Measurements from ENCODE around the gene ABCA1. TPM values are rescaled to one million over a fixed set of nuclear protein-coding genes. Genes with fewer than 3 reads are reported as not detected.

ABCA1 gene
- total RNA-seq, 1 experiment from 2014 or later, result 0.69 TPM

- no peak overlapping the region for H3K4me3 ChIP-seq (ENCODE audit: low read depth, low read length, poor library complexity, severe bottlenecking)
- DNase-seq (ENCODE audit: low spot score), result no peak
- ChIA-PET CTCF (no interaction called here), POLR2A (ENCODE audit: low non-redundant PET) (no interaction called here)
- intact Hi-C loops (cut with micrococcal nuclease; ENCODE audit: unreplicated experiment), result no loop called here
- H3K4me1 ChIP-seq (ENCODE audit: insufficient read depth, low read length, poor library complexity, severe bottlenecking), result no peaks in the 10 kb centered on the region
- TF ChIP-seq CTCF (conservative IDR thresholded peaks at IDR 0.05; ENCODE audit: low read depth, low read length), result no peak
- TF ChIP-seq EZH2 (IDR thresholded peaks at IDR 0.05; ENCODE audit: borderline replicate concordance, low read depth, low read length, poor library complexity, severe bottlenecking), result no peak
- no peaks in the 10 kb centered on the region for H3K36me3 ChIP-seq (ENCODE audit: insufficient read depth, low read length, poor library complexity, severe bottlenecking)
- no peaks in the 10 kb centered on the region for H3K9me3 ChIP-seq (ENCODE audit: low read depth, low read length, poor library complexity, severe bottlenecking)
- H3K27me3 ChIP-seq (replicated peaks; ENCODE audit: insufficient read depth, low read depth, low read length, poor library complexity), result no peaks in the 10 kb centered on the region
- H3K27ac ChIP-seq (ENCODE audit: low read depth, low read length, poor library complexity, severe bottlenecking), result no peak overlapping the region
- BruUV-seq (replicated peaks), result no TSS peak
Observed at GRCh38 chr9:104805441-104805840, 122.5 kb downstream of the ABCA1 start.

GRCh38 chr9:104802906-104803305, 125.0 kb downstream of the ABCA1 start:
- intact Hi-C loops (cut with micrococcal nuclease; ENCODE audit: unreplicated experiment), result no loop called here
- no TSS peak for BruUV-seq (replicated peaks)
- Histone ChIP-seq H3K36me3 (ENCODE audit: insufficient read depth, low read length, poor library complexity, severe bottlenecking) (no peaks in the 10 kb centered on the region), H3K9me3 (ENCODE audit: low read depth, low read length, poor library complexity, severe bottlenecking) (no peaks in the 10 kb centered on the region), H3K27me3 (replicated peaks; ENCODE audit: insufficient read depth, low read depth, low read length, poor library complexity) (no peaks in the 10 kb centered on the region), H3K27ac (ENCODE audit: low read depth, low read length, poor library complexity, severe bottlenecking) (no peak overlapping the region), H3K4me3 (ENCODE audit: low read depth, low read length, poor library complexity, severe bottlenecking) (no peak overlapping the region), H3K4me1 (ENCODE audit: insufficient read depth, low read length, poor library complexity, severe bottlenecking) (no peaks in the 10 kb centered on the region)
- DNase-seq (ENCODE audit: low spot score), result no peak
- no peak for TF ChIP-seq CTCF (conservative IDR thresholded peaks at IDR 0.05; ENCODE audit: low read depth, low read length)
- no peak for TF ChIP-seq EZH2 (IDR thresholded peaks at IDR 0.05; ENCODE audit: borderline replicate concordance, low read depth, low read length, poor library complexity, severe bottlenecking)
- ChIA-PET POLR2A (ENCODE audit: low non-redundant PET) (no interaction called here), CTCF (no interaction called here)

- no peak for DNase-seq (ENCODE audit: low spot score)
- no peaks in the 10 kb centered on the region for H3K9me3 ChIP-seq (ENCODE audit: low read depth, low read length, poor library complexity, severe bottlenecking)
- no TSS peak for BruUV-seq (replicated peaks)
- intact Hi-C loops (cut with micrococcal nuclease; ENCODE audit: unreplicated experiment), result no loop called here
- POLR2A ChIA-PET (ENCODE audit: low non-redundant PET), result no interaction called here
- H3K27ac ChIP-seq (ENCODE audit: low read depth, low read length, poor library complexity, severe bottlenecking), result no peak overlapping the region
- CTCF ChIA-PET, result no interaction called here
- no peak overlapping the region for H3K4me3 ChIP-seq (ENCODE audit: low read depth, low read length, poor library complexity, severe bottlenecking)
- no peaks in the 10 kb centered on the region for H3K4me1 ChIP-seq (ENCODE audit: insufficient read depth, low read length, poor library complexity, severe bottlenecking)
- TF ChIP-seq CTCF (conservative IDR thresholded peaks at IDR 0.05; ENCODE audit: low read depth, low read length) (no peak), EZH2 (IDR thresholded peaks at IDR 0.05; ENCODE audit: borderline replicate concordance, low read depth, low read length, poor library complexity, severe bottlenecking) (no peak)
- H3K36me3 ChIP-seq (ENCODE audit: insufficient read depth, low read length, poor library complexity, severe bottlenecking), result no peaks in the 10 kb centered on the region
- H3K27me3 ChIP-seq (replicated peaks; ENCODE audit: insufficient read depth, low read depth, low read length, poor library complexity), result peaks cover 3% of the 10 kb centered on the region
Observed at GRCh38 chr9:104802110-104802509, 125.8 kb downstream of the ABCA1 start.
